GM12878 (cell line): ENCODE data around the gene TRMT10C. TPM values are rescaled to one million over a fixed set of nuclear protein-coding genes. Genes with fewer than 3 reads are reported as not detected.

Source experiments
- CBFB ChIP-seq: IDR thresholded peaks from 2 replicates; pipeline ENCODE4 v1.6.1; 2016; ENCODE audit warnings: antibody characterized with exemption, low read depth
- CEBPB ChIP-seq, 2 experiments: fragments of 150-350 bp in 1 of 2; IDR thresholded peaks; 2 replicates each; pipeline ENCODE4 v1.6.1; 2012 to 2014; ENCODE audit warnings: low read depth in 2 of 2, low read length in 2 of 2, borderline replicate concordance in 1 of 2, inconsistent platforms in 1 of 2
- EGR1 ChIP-seq, 2 experiments: IDR thresholded peaks; 1 replicate in 1 of 2; 2 replicates in 1 of 2; pipeline ENCODE4 v1.6.1; 2011 to 2012; ENCODE audit warnings: low read depth in 2 of 2, low read length in 2 of 2, borderline replicate concordance in 1 of 2, mild to moderate bottlenecking in 1 of 2, moderate library complexity in 1 of 2
- ETV6 ChIP-seq, 2 experiments: fragments of 450-650 bp in 1 of 2; IDR thresholded peaks in 1 of 2; conservative IDR thresholded peaks in 1 of 2; 2 replicates each; pipeline ENCODE4 v1.6.1; 2014; ENCODE audit warnings: antibody characterized with exemption in 1 of 2, borderline replicate concordance in 1 of 2, low read depth in 1 of 2, mild to moderate bottlenecking in 1 of 2, moderate library complexity in 1 of 2
- JUNB ChIP-seq: IDR thresholded peaks from 2 replicates; pipeline ENCODE4 v1.6.1; 2016; ENCODE audit warnings: antibody characterized with exemption, mild to moderate bottlenecking
- NFYA ChIP-seq: IDR thresholded peaks from 2 replicates; pipeline ENCODE4 v1.6.1; 2011; ENCODE audit warnings: low read depth, mild to moderate bottlenecking, low read length, improper control_type of control experiment, borderline replicate concordance
- PAX8 ChIP-seq: fragments of 450-650 bp; IDR thresholded peaks from 2 replicates; pipeline ENCODE4 v1.6.1; 2017; ENCODE audit warnings: mild to moderate bottlenecking, moderate library complexity
- POU2F2 ChIP-seq: IDR thresholded peaks from 3 replicates; pipeline ENCODE4 v1.6.1; 2011; ENCODE audit warnings: low read depth, mild to moderate bottlenecking, low read length, borderline replicate concordance
- SMARCA5 ChIP-seq: fragments of 450-650 bp; IDR thresholded peaks from 2 replicates; pipeline ENCODE4 v1.6.1; 2017; ENCODE audit warnings: mild to moderate bottlenecking
- SUZ12 ChIP-seq: fragments of 200-600 bp; sonication (generic); IDR thresholded peaks from one replicate; pipeline ENCODE4 v1.6.1; 2018; ENCODE audit warnings: antibody characterized with exemption, mild to moderate bottlenecking; ENCODE audit not compliant: unreplicated experiment
- TARDBP ChIP-seq: IDR thresholded peaks from 2 replicates; pipeline ENCODE4 v1.6.1; 2016; ENCODE audit warnings: borderline replicate concordance
- TCF12 ChIP-seq: IDR thresholded peaks from 2 replicates; pipeline ENCODE4 v1.6.1; 2011; ENCODE audit warnings: low read depth, mild to moderate bottlenecking, low read length
- ZBED1 ChIP-seq: IDR thresholded peaks from 2 replicates; pipeline ENCODE4 v1.6.1; 2016; ENCODE audit warnings: borderline replicate concordance
- polyA plus RNA-seq, 11 experiments: library from polyadenylated mRNA; depleted of rRNA in 4 of 11; unstranded in 6 of 11; stranded (reverse) in 5 of 11; fragments of >200 nt; fragmentation: Nextera tagmentation in 4 of 11; fragmentation: Illumina TruSeq in 1 of 11; extraction: Ambion mirVana in 4 of 11; extraction: Trizol in 1 of 11; gene quantifications; 1 replicate in 1 of 11; 2 replicates in 10 of 11; pipeline versions ENCODE4 v1.2.1 to v1.2.3, GENCODE V29; 2011 to 2016; ENCODE audit warnings: inconsistent platforms in 2 of 11, missing spikeins in 2 of 11, low read depth in 1 of 11
- total RNA-seq, 4 experiments: library from RNA; depleted of rRNA in 3 of 4; stranded (reverse); fragments of >200 nt in 3 of 4; fragmentation: Illumina TruSeq in 1 of 4; extraction: Trizol in 1 of 4; gene quantifications; 2 replicates each; pipeline versions ENCODE4 v1.2.1 to v1.2.3, GENCODE V29; 2013 to 2021
- TF ChIP-seq, protein P1 (sequence below): fragments of 450-650 bp; IDR thresholded peaks from 2 replicates; pipeline ENCODE4 v1.6.1; 2017; ENCODE audit warnings: mild to moderate bottlenecking, moderate library complexity
- TF ChIP-seq, protein P2 (sequence below): fragments of 150-350 bp; IDR thresholded peaks from 2 replicates; pipeline ENCODE4 v1.6.1; 2014; ENCODE audit warnings: mild to moderate bottlenecking, low read depth, low read length
- TF ChIP-seq, protein P3 (sequence below): IDR thresholded peaks from 2 replicates; pipeline ENCODE4 v1.6.1; 2011; ENCODE audit warnings: low read depth, low read length, improper control_type of control experiment, borderline replicate concordance
- TF ChIP-seq, protein P4 (sequence below): fragments of 450-650 bp; IDR thresholded peaks from 2 replicates; pipeline ENCODE4 v1.6.1; 2014; ENCODE audit warnings: mild to moderate bottlenecking
- TF ChIP-seq, protein P5 (sequence below): fragments of 450-650 bp; formaldehyde crosslinking; IDR thresholded peaks from 2 replicates; pipeline ENCODE4 v1.4.0; 2020; ENCODE audit warnings: mild to moderate bottlenecking, moderate library complexity

TRMT10C gene
- total and polyA plus RNA-seq, 10 of the 15 experiments (the other 5 are each of a cell fraction or from before 2014, with no cell fraction given): 33.0 to 82.1 (median 47.1) TPM

DNA sequence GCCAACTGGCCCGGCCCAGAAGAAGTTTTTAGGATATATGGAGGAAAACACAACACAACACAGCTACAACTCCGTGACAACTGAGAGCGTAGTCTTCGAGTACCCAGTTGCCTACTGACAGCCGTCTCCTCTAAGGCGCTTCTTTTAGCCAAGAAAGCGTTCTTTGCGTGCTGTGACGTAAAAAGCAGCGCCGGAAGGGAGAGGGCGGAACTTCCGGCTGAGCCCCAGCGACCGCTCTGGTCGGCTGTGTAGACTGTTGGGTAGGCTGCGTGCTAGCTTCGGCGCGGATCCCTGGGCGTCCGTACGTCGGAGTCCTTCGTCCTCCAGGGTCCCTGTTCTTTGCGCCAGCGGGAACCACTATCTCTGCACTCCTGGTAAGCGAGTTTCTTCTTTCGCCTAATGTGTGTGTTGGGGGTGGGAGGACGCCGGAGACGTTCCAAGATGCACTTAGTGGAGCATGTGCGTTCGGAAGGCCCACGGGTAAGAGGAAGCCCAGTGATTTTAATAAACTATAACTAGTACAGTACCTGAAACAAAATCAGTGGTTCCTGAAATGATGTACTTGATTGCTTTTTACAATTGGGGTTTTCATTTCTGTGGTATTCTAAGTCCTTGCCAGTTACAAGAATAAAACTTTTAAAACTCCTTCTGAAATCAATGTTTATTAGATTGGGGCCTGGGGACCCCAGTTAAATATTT lies at the start of gene TRMT10C (continued):
- TF ChIP-seq, protein P1, sequence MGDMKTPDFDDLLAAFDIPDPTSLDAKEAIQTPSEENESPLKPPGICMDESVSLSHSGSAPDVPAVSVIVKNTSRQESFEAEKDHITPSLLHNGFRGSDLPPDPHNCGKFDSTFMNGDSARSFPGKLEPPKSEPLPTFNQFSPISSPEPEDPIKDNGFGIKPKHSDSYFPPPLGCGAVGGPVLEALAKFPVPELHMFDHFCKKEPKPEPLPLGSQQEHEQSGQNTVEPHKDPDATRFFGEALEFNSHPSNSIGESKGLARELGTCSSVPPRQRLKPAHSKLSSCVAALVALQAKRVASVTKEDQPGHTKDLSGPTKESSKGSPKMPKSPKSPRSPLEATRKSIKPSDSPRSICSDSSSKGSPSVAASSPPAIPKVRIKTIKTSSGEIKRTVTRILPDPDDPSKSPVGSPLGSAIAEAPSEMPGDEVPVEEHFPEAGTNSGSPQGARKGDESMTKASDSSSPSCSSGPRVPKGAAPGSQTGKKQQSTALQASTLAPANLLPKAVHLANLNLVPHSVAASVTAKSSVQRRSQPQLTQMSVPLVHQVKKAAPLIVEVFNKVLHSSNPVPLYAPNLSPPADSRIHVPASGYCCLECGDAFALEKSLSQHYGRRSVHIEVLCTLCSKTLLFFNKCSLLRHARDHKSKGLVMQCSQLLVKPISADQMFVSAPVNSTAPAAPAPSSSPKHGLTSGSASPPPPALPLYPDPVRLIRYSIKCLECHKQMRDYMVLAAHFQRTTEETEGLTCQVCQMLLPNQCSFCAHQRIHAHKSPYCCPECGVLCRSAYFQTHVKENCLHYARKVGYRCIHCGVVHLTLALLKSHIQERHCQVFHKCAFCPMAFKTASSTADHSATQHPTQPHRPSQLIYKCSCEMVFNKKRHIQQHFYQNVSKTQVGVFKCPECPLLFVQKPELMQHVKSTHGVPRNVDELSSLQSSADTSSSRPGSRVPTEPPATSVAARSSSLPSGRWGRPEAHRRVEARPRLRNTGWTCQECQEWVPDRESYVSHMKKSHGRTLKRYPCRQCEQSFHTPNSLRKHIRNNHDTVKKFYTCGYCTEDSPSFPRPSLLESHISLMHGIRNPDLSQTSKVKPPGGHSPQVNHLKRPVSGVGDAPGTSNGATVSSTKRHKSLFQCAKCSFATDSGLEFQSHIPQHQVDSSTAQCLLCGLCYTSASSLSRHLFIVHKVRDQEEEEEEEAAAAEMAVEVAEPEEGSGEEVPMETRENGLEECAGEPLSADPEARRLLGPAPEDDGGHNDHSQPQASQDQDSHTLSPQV: no peak
- TF ChIP-seq ETV6 (conservative IDR thresholded peaks at IDR 0.05 in 1 of 2, IDR thresholded peaks at IDR 0.05 in 1 of 2; ENCODE audit: borderline replicate concordance in 1 of 2, low read depth in 1 of 2) (no peak), SUZ12 (no peak), CEBPB (IDR thresholded peaks at IDR 0.05; ENCODE audit: borderline replicate concordance in 1 of 2, low read depth in 2 of 2, low read length in 2 of 2) (no peak), ZBED1 (peak; percentile 35; the same call in 1 of the 2 replicates), JUNB (no peak), EGR1 (IDR thresholded peaks at IDR 0.05; ENCODE audit: borderline replicate concordance in 1 of 2, low read depth in 2 of 2, low read length in 2 of 2) (peak; percentile 23 to 52; a peak in 1 of 3 replicates), NFYA (no peak), SMARCA5 (no peak), POU2F2 (peak; percentile 92; the same call in 2 of the 3 replicates), TCF12 (peak; percentile 63; the same call in 1 of the 2 replicates), PAX8 (no peak), CBFB (no peak; the same call in 1 of the 2 replicates), TARDBP (0 out of 2 replicates have a peak, but pooled peaks have one; percentile 53)
- TF ChIP-seq, protein P2, sequence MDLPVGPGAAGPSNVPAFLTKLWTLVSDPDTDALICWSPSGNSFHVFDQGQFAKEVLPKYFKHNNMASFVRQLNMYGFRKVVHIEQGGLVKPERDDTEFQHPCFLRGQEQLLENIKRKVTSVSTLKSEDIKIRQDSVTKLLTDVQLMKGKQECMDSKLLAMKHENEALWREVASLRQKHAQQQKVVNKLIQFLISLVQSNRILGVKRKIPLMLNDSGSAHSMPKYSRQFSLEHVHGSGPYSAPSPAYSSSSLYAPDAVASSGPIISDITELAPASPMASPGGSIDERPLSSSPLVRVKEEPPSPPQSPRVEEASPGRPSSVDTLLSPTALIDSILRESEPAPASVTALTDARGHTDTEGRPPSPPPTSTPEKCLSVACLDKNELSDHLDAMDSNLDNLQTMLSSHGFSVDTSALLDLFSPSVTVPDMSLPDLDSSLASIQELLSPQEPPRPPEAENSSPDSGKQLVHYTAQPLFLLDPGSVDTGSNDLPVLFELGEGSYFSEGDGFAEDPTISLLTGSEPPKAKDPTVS: no peak
- TF ChIP-seq, protein P3, sequence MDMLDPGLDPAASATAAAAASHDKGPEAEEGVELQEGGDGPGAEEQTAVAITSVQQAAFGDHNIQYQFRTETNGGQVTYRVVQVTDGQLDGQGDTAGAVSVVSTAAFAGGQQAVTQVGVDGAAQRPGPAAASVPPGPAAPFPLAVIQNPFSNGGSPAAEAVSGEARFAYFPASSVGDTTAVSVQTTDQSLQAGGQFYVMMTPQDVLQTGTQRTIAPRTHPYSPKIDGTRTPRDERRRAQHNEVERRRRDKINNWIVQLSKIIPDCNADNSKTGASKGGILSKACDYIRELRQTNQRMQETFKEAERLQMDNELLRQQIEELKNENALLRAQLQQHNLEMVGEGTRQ: no peak
- TF ChIP-seq, protein P4, sequence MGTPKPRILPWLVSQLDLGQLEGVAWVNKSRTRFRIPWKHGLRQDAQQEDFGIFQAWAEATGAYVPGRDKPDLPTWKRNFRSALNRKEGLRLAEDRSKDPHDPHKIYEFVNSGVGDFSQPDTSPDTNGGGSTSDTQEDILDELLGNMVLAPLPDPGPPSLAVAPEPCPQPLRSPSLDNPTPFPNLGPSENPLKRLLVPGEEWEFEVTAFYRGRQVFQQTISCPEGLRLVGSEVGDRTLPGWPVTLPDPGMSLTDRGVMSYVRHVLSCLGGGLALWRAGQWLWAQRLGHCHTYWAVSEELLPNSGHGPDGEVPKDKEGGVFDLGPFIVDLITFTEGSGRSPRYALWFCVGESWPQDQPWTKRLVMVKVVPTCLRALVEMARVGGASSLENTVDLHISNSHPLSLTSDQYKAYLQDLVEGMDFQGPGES: no peak
- TF ChIP-seq, protein P5, sequence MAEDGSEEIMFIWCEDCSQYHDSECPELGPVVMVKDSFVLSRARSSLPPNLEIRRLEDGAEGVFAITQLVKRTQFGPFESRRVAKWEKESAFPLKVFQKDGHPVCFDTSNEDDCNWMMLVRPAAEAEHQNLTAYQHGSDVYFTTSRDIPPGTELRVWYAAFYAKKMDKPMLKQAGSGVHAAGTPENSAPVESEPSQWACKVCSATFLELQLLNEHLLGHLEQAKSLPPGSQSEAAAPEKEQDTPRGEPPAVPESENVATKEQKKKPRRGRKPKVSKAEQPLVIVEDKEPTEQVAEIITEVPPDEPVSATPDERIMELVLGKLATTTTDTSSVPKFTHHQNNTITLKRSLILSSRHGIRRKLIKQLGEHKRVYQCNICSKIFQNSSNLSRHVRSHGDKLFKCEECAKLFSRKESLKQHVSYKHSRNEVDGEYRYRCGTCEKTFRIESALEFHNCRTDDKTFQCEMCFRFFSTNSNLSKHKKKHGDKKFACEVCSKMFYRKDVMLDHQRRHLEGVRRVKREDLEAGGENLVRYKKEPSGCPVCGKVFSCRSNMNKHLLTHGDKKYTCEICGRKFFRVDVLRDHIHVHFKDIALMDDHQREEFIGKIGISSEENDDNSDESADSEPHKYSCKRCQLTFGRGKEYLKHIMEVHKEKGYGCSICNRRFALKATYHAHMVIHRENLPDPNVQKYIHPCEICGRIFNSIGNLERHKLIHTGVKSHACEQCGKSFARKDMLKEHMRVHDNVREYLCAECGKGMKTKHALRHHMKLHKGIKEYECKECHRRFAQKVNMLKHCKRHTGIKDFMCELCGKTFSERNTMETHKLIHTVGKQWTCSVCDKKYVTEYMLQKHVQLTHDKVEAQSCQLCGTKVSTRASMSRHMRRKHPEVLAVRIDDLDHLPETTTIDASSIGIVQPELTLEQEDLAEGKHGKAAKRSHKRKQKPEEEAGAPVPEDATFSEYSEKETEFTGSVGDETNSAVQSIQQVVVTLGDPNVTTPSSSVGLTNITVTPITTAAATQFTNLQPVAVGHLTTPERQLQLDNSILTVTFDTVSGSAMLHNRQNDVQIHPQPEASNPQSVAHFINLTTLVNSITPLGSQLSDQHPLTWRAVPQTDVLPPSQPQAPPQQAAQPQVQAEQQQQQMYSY: no peak
